NCI-H2107 treated with DMSO at 0.1 percent for 48 hours (cell line): Measurements from ENCODE around the gene SCART1.
"Not testable (repeated sequence)": the region's sequence is repeated elsewhere in the genome, so short reads cannot be mapped to it uniquely, and the experiment has no call there.

Experiments
- DNase-seq: peaks from one replicate; lab custom pipeline; 2025; ENCODE audit not compliant: unreplicated experiment; lab: John Stamatoyannopoulos, UW

The SCART1 gene

GRCh38 chr10:133431888-133432613 is 21.7 kb upstream of the SCART1 start:
- DNase-seq: not testable (repeated sequence)

GRCh38 chr10:133432789-133433188 is 21.0 kb upstream of the SCART1 start:
- DNase-seq: not testable (repeated sequence)

DNA sequence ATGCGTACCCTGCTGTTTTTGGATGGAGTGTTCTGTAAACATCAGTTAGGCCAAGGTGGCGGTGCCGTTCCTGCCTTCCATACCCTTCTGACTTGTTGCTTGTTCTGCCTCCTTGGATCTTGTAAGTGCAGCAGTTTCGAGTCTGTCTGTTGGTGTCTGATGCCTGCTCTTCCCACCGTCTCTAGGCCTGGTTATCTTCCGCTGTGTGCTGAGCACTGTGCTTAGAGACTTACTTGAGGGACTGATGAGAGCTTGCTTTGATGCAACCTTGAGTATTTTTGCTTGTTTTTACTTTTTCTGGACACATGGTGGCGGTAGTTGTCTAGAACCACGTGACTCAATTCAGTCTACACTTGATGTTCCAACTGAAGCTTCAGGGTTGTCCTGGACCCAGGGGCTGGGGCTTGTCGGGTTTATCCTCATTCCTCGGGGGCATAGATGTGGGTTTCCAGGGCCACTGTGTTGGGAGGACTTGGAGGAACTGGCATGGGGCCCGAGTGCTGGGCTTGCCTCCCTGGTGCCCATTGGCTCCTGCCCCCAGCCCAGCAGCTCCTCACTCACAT is 15.0 kb upstream of the SCART1 start:
- no peak for DNase-seq

- no peak for DNase-seq
Measured at GRCh38 chr10:133439517-133440461, 14.0 kb upstream of the SCART1 start.

DNA sequence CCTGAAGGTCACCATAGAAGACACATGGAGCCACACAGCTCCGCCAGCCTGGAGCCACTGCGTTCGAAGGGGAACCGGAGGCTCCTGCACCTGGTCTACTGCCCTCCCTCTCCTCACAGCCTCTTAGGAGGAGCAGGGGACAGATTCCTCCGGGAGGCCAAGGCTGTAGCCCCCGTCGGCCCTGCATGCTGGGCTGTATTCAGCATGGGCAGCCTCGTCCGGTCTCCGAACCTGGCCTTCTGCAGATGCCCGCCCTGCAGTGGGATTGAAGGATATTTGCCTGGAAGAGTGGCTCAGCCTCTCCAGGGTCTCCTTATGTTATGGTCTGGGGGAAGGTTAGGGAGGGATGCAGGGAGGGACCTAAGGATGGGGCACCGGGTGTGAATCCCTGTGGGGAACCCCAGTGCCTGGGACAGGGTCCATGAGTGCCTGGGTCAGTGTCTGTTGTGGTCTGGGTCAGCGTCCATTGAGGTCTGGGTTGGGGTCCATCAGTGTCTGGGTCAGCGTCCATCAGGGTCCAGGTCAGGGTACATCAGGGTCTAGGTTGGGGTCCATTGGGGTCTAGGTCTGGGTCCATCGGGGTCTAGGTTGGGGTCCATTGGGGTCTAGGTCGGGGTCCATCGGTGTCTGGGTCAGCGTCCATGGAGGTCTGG is 13.0 kb upstream of the SCART1 start:
- no peak for DNase-seq

DNA sequence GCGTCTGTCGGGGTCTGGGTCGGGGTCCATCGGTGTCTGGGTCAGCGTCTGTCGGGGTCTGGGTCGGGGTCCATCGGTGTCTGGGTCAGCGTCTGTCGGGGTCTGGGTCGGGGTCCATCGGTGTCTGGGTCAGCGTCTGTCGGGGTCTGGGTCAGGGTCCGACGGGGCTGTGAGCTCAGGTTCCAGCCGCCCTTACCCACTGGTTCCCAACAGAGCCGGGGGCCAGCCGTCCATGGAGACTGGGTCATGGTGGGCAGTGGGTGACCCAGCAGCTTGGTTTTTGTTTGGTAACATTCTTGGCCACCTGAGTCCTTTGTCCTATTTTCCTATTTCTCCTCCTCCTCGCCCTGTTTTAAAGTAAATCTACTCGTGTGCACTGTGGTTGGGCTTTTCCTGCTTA is 12.4 kb upstream of the SCART1 start:
- not testable (repeated sequence) for DNase-seq

GRCh38 chr10:133441780-133442179 is 12.0 kb upstream of the SCART1 start:
- DNase-seq: no peak

DNA sequence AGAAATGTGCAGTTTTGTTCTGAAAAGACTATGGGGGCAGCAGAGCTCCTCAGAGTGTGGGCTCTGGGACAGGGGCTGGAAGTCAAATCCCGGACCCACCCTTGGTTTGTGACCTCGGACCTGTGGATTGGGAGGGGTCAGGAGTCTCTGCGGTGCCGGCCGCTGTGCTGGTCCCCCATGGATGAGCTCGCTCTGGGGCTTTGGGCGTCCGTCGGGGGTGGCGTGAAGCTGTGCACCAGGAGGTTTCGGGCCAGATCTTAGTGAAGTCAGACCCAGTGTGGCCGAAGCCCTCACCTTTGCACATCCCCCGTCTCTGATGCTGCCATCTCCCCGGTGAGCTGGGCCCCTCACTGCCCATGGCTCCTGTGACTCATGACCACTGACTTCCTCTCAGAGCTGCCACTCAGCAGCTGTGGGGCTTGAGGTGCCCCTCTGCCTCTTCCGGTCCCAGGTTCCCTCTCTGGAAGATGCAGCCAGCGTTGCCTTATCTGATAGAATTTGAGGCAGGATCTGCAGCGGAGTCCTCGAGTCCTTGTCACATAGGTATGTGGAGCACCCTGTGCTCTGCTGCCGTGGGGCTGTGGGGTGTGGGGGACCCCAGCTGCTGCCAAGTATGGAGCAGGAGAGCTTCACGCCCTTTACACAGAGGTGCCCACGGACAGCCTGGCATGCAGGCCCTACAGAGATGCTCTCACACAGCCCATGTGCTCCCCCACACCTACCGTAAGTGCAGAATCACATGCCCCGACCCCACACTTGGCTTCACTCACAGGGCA is 11.4 kb upstream of the SCART1 start:
- no peak for DNase-seq

DNA sequence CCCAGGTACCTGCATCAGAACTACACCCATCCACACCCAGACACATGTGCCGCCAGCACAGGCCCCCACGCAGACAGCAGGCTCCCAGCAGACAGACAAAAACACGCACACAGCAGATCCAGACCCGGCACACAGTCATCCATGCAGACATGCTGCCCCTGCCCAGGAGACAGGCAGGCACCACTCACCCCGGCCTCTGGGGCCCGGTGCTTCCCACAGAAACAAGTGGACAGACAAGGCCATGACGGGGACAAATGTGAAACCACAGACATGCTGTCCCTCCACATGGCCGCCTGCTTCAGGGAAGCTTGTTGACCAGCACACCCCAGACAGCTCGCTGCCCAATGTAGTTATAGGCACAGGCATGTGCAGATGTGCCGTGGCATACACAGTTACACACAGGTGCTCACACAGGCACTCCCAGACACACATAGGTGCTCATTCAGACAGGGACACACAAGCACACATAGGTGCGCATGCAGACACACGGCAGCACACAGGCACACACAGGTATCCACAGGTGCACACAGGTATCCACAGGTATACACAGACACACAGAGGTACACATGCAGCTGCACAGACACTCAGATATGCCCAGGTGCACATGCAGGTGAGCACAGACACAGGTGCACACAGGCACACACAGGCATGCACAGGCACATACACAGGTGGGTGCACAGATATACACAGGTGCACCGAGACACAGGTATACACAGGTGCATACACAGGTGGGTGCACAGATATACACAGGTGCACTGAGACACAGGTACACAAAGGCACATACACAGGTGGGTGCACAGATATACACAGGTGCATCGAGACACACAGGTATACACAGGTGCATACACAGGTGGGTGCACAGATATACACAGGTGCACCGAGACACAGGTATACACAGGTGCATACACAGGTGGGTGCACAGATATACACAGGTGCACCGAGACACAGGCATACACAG is 10.5 kb upstream of the SCART1 start:
- no peak for DNase-seq

DNA sequence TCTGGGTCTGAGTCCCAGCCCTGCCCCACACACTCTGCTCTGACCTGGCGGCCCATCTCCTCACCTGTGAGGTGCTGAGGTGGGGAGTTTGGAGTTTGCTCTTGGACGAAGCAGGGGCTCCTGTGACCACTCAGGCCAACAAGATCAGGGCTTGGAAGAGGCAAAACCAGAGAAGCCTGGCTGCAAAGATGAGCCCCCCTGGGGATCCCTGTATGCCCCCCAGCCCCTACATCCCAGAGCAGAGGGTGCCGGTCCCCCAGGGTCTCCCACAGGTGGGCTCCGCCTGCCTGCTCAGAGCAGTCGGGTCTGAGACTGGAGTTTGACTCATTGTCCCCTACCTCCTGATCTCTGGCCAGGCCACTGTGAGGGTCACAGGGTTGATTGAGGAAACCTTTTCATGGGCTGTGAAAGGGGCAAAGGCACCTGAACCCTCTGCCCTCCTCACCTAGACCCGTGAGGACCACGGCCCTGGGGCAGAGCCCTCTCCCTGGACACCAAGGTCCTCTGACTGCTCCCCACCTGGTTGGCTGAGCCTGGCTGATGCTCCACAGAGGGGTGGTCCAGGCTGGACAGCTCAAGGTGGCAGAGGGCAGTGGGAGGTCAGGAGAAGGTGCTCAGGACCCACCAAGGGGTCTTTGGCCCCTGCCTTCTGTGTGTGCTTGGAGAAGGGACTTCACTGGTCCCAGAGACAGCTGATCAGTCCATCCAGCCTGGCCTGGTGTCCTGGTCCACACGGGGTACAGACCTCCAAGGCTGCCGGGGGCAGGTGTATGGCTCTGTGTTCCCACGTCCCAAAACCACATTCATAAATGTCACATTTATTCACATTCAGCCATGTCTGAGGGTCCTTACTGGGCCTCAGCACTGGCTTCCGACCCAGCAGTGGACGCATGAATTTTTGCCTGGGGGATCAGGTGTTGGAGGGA is 9.1 kb upstream of the SCART1 start:
- no peak for DNase-seq

GRCh38 chr10:133445268-133445732 is 8.4 kb upstream of the SCART1 start:
- no peak for DNase-seq

DNA sequence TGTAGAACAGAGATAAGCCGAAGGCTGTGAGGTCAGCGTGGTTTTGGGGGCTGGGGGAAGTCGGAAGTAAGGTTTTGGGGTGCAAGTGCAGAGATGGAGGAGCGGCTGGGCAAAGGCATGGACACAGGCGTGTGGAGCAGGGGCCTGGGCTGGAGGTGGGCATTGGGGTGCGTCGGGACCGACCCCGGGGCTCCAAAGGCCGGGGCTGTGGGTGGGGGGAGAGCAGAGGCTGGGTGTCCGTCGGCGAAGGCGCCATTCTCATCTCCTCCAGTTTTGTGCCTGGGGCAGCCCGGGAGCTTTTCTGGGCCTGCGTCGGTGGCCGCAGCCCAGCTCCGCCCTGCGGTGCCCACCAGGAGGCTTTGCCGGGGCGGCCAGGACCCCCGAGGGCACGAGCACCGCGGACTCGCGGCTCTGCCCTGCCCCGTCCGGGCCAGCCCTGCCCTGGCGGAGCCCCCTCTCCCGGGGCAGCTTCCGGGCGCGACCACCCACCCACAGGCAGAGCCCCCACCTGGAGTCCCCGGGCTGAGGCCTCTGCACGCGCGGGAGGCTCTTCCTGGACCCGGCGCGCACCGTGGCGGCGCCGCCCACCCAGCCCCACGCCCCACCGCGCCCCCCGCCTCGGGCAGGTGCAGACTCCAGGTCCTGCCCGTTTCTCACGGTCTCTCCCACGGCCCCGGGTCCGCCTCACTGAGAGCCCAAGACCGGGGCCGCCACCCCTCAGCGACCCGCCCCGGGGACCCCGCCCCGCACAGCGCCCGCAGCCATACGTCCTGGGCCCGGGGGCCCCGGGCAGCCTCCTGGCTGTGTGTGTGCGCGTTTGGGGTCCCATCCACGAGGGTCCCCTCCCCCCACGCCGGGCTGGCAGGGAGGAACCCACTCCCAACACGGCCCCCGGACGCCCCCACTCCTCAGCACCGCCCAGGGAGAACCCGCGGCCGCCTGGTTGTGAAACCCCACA is 7.7 kb upstream of the SCART1 start:
- no peak for DNase-seq

GRCh38 chr10:133446979-133447378 is 6.8 kb upstream of the SCART1 start:
- no peak for DNase-seq

DNA sequence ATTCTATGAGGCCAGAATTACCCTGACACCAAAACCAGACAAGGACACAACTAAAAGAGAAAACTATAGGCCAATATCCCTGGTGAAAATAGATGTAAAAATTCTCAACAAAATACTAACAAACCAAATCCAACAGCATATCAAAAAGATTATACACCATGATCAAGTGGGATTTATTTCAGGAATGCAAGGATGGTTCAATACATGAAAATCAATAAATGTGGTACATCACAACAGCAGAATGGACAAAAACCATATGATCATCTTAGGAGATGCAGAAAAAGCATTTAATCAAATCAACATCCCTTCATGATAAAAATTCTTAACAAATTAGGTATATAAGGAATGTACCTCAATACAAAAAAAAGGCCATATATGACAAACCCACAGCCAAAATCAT is 5.6 kb upstream of the SCART1 start:
- DNase-seq: no peak

DNA sequence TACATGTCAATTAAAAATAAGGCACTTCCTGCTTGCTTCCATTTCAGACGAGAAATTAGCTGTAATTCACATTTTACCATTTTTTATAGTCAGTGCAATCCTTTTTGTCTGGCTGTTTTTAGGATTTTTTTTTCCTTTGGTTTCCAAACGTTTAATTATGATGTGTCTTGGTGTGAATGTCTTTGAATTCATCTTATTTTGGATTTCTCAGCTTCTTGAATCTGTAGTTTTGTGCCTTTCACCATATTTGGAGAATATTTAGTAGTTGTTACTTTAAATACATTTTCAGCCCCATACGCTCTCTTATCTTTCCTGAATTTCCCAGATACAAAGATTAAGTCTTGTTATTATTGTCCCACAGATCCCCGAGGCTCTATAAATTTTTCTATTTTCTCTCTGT is 2.4 kb upstream of the SCART1 start:
- DNase-seq: no peak

DNA sequence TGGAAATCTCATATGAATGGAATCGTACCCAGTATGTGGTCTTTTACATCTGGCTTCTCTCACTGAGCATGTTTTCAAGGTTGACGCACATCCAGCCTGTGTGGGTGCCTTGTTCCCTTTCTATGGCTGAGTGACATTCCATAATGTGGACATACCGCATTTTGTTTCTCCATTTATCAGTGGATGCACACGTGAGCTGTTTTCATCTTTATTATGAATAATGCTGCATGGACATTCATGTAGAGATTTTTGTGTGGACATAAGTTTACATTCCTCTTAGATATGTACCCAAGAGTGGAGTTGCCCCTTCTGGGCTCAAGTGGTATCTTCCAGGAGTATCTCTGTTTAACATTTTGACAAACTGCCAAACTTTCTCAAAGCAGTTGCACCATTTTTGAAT is 1.3 kb upstream of the SCART1 start:
- DNase-seq: no peak

GRCh38 chr10:133454204-133454893 is 604 bp downstream of the SCART1 start:
- no peak for DNase-seq
